GM19397 (cell line): ENCODE data around the gene DDX10.
"Not testable (repeated sequence)": the region's sequence is repeated elsewhere in the genome, so short reads cannot be mapped to it uniquely, and the experiment has no call there.

Experiments used
- ATAC-seq: cut with Tn5 transposase; IDR thresholded peaks from one replicate; pipeline ENCODE4 v1.9.1; 2021; ENCODE audit warnings: mild to moderate bottlenecking, moderate library complexity; ENCODE audit not compliant: unreplicated experiment

The DDX10 gene

GRCh38 chr11:108664730-108665525 lies at the start of gene DDX10:
DDX10 (plus strand) TSS chr11:108665069; CDS start chr11:108665154, 85 bp downstream.
- peak; percentile 77 for ATAC-seq

DNA sequence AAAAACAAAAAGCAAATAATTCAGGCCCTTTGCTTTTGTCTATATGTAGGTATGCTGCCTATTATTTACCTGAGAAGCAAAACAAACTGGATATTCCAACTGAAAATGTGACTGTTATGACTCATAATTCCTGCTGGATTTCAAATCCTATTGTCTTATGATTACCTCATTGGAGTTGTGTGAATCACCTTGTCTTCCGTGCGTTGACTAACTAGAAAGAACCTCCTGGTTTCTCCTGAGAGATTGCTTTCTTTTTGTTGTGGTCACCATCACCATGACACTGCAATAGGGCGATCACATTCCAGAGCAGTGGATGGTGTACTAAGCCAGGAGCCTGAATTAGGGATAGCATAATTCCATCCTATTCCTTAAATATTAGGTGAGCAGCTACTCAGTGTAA lies 48.3 kb upstream of the DDX10 start:
- ATAC-seq, result no peak

DNA sequence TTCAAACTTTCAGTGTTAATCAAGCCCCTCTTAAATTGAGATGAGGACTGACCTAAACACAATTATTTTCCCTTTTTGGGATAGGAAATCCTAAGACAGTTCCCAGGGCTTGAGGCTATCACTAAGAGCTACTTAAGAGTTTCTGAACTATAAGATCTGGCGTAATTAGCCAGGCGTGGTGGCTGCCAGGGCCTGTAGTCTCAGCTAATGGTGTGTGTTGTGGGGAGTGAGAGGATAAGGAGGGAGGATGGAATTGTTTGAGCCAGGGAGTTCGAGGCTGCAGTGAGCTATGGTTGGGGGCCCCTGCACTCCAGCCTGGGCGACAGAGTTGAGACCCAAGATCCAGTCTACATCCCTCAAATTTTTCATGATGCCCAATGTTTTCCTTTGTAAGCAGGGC lies 47.8 kb upstream of the DDX10 start:
- ATAC-seq, result no peak

DNA sequence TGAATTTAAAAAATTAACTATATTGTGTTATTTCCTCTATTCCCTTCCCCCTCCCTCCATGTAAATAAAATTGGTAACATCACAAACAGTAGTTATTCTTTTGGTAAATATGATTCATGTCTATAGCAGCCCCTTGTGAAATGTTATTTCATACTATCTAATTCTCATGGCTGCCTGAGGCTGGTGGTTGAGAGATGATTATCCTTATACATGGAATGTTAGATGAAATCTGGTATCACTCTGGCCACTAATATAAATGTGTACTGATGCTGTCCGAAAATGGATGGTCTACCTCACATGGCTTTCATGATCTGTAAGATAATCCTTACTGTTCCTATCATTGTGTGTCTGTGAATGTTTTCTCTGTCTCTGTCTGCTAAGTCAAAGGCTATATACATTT lies 46.3 kb upstream of the DDX10 start:
- ATAC-seq, result no peak

DNA sequence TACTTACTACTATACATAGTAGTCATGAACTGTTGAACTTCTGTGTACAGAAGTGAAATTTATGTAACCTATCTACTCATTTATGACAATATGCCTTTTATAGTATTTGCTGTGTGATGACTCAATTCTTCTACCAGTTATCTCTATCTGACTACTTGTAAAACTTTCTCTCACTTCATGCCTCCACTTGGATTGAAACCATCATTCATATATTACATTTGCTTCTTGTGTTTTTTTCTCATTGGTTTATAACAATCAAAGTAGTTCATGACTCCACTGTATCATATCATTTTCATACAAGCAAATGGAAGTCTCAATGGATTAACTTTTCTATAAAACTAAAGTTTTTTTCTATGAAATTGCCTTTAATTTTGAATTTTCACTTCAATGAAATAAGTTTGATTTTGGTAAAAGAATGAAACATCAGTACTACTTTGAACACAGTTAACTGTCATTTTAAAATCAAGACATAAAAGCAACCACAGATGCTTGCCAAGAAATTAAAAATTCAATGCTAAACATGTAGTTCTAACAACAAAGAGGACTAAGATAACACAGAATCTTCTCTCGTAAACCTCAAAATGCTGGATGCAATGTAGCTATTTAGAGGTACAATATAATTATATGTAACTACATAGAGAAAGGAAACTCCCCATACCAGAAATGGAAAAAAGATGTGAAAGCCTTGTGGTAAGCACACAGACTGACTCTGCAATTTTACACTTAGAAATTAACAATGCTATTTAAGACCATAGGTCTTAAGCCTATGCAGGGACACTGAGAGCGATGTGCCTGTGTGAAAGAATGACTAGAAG lies 43.7 kb upstream of the DDX10 start:
- ATAC-seq, result peak; percentile 74

GRCh38 chr11:108622341-108622740 lies 42.5 kb upstream of the DDX10 start:
- no peak for ATAC-seq

- no peak for ATAC-seq
These were observed 40.5 kb upstream of the DDX10 start for GRCh38 chr11:108624196-108624925.

- no peak for ATAC-seq
These were observed 36.5 kb upstream of the DDX10 start for GRCh38 chr11:108628326-108628725.

GRCh38 chr11:108628812-108629211 lies 36.1 kb upstream of the DDX10 start:
- no peak for ATAC-seq

DNA sequence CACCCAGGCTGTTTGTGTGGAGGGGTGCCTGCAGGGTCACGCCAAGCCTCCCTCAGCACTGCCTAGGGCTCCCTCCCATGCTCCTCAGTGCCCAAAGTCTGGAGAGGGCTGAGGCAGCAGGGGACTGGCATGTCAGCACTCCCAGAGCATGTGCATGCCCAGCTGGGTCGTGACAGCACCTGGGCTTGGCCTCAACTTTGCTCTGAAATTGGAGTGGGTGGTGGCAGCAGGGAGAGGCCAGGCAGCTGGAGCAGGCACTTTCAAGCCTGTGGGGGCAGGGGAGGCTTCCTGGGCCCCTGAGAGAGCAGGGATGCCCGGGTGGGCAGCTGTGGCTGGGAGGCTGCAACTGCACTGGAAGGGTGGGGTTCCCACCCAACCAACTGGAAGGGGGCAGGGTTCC lies 35.6 kb upstream of the DDX10 start:
- no peak for ATAC-seq

DNA sequence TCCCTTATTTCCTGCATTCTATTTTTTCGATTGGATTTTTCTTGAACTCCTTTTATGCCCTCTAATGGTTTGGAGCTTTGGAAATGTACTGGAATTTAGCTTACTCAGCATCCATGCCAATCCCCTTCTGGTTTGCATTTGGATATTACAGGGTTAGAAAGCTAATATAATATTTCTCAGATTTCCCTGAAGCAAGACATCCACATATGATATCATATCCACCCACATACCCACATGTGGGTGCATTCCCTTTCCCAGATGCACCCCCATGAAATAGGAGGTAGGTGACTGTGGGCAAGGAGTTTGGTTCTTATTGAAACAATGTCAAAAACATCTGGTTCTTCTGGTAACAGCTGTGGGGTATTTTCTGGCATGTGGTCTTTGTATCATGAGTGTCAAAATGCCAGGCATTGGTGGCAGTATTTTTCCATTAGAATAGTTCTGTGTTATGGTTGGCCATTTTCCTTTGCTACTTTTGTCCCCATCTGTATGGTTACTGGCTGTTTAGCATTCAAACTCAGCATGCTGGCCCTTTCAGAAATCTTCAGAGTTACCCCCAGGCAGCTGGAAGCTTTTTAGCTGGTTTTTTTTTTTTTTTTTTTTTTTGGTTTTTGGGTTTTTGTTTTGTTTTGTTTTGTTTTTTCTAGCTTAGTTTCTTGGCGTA lies 32.7 kb upstream of the DDX10 start:
- ATAC-seq, result no peak

- ATAC-seq, result no peak
These were observed 29.8 kb upstream of the DDX10 start for GRCh38 chr11:108635106-108635505.

DNA sequence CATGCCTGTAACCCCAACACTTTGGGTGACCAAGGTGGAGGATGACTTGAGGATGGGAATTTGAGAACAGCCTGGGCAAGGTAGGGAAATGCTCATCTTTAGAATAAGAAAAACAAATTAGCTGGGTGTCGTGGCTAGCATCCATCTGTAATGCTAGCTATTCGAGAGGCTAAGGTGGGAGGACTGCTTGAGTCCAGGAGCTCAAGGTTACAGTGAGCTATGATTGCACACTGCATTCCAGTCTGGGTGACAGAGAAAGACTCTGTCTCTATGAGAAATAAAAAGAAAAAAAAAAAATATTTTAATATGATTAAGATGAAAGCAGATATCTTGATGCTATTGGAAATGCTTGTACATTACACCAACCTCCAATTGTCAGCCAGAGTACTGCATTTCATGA lies 28.6 kb upstream of the DDX10 start:
- ATAC-seq, result no peak

- no peak for ATAC-seq
These were observed 25.7 kb upstream of the DDX10 start for GRCh38 chr11:108639146-108639545.

DNA sequence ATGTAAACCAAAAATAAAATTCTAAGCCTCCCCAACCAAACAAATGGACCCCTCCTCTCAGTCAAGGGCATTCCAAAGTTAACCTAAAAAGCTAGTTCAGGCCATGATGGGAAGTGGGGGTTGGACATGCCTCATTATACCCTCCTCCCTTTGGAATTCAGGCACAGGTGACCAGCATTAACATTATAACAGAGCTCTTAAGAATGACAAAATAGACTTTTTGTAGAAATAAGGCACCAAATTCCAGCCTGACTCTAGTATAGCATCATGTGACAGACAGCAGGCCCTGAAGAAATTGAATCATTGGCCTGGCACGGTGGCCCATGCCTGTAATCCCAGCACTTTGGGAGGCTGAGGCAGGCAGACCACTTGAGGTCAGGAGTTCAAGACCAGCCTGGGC lies 23.1 kb upstream of the DDX10 start:
- ATAC-seq, result not testable (repeated sequence)

GRCh38 chr11:108643974-108644373 lies 20.9 kb upstream of the DDX10 start:
- no peak for ATAC-seq

GRCh38 chr11:108645970-108646369 lies 18.9 kb upstream of the DDX10 start:
- ATAC-seq, result no peak

GRCh38 chr11:108647387-108647700 lies 17.5 kb upstream of the DDX10 start:
- ATAC-seq, result no peak

GRCh38 chr11:108647701-108648527 lies 17.0 kb upstream of the DDX10 start:
- peak; percentile 85 for ATAC-seq

GRCh38 chr11:108648528-108648885 lies 16.4 kb upstream of the DDX10 start:
- no peak for ATAC-seq
